GM18511 (cell line): Measurements from ENCODE around the gene SCN3B.

Source experiments
- ATAC-seq: cut with Tn5 transposase; IDR thresholded peaks from one replicate; pipeline ENCODE4 v1.9.1; 2021; ENCODE audit warnings: mild to moderate bottlenecking, moderate library complexity; ENCODE audit not compliant: unreplicated experiment

Gene SCN3B, protein sequence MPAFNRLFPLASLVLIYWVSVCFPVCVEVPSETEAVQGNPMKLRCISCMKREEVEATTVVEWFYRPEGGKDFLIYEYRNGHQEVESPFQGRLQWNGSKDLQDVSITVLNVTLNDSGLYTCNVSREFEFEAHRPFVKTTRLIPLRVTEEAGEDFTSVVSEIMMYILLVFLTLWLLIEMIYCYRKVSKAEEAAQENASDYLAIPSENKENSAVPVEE

DNA sequence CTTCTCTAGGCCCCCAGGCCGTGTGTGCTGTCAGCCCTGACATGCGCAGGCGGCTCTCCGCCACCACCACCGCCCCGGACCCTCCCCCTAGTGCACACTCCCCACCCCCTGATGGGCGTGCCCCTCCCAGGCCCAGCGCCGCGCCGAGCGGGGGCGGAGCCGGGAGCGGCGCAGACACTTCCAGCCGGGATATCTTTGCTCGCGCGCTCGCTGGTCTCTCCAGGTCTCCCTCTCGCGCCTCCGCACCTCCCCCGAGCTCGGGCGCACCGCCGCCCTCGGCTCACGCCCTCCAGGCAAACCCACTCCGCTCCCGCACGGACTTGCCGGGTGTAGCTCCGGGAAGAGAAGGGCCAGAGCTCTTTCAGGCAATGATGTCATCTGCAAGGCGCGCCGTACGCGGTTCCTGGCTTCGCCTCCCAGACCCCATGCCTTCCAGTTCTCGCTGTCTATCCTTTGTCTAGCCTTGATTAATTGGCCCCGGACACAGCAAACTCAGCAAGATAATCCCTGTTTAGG is at the start of gene SCN3B:
Gene SCN3B, minus strand, starts transcription at position 59 of the 516 bp plus-strand sequence. CDS start 823 bp downstream, outside the sequence.
- peak; percentile 67 for ATAC-seq

DNA sequence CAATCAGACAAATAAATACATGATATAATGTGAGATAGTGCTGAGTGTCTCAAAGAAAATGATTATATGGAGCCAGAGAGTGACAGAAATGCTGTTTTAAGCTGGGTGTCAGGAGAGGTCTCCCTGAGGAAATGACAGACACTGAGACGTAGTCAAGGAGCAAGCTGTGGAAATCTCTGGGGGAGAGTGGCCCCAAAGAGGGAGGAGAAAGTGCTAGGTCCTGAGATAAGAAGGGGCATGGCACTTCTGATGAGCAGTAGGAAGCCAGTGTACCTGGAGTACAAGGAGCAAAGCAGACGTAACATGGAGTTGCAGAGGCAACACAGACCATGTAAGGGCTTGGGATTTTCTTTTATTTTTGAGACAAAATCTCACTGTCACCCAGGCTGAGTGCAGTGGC is 48.3 kb upstream of the SCN3B start:
- no peak for ATAC-seq

DNA sequence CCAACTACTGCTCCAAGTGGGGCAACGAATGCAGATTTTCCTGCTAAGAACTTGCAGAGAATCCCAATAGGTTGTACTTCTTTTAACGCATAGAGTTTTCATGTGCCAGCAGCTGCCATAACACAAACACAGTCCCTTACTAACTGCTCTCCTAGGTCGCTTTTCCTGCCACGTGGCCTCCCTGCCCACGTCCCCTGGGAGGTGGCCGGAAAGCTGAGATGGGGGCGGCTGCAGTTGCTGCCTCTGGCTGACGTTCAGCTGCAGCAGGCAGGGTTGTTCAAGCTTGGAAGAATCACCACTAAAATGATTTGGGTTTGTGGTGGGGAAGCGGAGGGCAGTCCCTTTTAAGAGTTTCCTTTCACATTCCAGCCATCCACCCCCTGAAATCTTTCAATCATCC is 47.7 kb upstream of the SCN3B start:
- peak; percentile 67 for ATAC-seq

DNA sequence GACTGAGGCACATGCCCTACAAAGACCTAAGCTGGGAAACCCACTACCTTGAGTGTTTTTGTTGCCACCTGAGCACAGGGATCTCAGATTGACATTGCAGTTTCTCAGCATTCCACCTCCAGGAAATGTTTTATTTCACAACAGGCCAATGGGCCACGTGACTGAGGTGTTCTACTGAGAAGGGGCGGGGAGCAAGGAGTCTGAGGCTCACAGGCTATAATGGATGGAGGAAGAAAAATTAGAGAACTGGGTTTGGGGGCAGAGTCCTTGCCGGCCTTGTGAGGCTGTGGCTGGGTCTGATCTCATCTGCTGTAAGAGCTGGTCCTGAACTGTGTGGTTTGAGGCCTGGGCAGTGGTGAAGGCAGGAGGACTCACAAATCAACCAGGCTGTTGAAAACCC is 46.3 kb upstream of the SCN3B start:
- ATAC-seq, result no peak

DNA sequence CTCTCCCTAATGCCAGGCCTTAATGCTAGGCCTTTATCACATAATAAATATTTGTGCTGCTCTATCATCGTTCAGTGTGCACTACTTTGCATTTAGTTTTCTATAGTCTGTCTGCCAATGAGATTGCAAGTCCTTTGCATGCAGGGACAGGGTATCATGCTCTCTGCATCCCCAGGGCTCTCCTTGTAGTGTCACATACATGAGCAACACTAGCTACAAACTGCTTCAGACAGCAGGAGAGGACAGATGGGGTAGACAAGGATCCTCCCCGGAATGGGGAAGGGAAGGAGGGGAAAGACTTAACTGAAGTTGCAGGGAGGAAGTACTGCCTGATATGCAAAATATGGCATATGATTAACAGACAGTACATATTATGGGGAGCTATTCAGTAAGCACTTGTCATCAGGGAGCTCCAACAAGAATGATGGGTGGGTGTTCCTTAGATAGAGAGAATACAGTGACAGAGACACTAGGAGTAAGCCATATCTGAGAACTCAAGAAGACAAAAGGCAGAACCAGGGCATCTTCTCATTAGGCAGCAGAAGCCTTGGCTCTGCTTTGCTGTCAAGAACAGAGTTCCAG is 44.2 kb upstream of the SCN3B start:
- ATAC-seq, result no peak

DNA sequence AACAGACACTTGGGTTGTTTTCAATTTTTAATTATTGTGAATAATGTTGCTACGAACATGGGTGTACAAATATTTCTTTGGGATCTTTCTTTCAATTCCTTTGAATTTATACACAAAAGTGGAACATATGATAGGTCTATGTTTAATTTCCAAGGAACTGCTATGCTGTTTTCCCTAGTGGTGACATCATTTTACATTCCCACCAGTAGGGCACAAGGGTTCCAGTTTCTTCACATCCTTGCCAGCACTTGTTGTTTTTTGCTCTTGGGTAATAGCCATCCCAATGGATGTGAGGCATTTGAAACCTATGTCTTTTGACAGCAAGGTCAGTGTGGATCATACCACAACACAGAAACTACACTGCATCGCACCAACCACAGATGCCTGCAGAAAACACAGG is 41.8 kb upstream of the SCN3B start:
- no peak for ATAC-seq

DNA sequence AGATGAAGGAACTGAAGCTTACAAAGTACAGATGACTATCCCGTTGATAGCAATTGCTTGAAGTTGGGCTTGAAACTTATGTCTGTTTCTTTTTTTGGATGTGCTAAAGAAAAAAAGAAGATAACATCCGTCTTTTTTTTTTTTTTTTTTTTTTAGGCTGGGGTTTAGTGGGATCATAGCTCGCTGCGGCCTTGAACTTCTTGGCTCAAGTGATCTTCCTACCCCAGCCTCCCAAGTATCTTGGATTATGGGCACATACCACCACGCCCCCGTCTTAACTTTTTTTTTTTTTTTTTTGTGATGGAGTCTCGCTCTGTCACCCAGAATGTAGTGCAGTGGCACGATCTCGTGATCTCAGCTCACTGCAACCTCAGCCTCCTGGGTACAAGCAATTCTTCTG is 40.8 kb upstream of the SCN3B start:
- ATAC-seq, result no peak

DNA sequence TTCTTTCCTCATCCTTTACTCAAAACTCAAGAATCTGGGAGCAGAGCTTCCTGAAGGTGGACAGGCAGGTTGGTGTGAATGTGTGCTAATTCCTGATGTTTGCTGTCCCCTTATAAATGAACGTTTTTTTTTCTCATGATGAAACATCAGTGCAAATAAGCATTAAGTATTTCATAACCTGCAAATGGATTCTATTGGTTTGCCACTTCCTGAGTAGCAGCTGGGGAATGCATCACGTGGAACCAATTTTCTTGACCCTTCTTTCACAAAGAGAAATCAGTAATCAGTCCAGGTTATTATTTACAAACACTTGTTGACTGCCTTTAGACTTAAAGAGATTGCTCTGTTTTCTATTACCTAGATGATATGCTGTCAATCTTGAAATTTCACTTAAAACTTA is 40.1 kb upstream of the SCN3B start:
- no peak for ATAC-seq

DNA sequence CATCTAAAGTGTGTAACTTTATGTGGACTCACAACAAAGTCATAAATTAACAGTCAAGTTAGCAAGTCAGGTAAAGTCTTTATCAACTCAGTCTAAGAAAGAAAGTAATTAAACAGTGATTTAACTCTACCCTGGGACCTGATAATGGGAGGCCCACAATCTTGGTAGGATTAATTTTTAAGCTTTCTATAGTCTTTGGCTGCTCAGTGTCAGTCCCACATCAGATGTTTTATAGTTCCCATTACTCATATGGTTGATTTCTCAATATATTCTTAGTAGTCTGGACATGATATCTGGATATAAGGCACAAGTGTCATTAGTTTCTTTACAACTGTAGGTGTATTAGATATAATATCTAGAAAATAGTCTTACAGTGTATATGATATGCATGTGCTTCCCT is 38.5 kb upstream of the SCN3B start:
- no peak for ATAC-seq

DNA sequence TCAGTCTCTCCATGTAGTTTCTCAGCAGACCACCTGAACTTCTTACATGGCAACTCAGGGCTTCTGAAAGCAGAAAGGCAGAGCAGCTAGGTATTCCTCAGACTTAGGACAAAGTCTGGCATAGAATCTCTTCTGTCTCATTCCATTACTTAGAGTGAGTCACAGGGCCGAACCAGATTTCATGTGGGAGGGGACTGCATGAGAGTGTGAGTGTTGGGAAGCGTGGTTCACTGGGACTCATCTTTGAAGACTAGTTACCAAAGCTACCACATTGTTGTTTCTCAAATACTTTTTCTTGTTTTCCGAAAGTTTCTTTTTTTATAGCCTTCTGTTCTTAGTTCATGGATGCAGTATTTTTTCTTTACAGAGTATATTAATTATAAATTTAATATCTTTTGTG is 36.1 kb upstream of the SCN3B start:
- ATAC-seq, result no peak

DNA sequence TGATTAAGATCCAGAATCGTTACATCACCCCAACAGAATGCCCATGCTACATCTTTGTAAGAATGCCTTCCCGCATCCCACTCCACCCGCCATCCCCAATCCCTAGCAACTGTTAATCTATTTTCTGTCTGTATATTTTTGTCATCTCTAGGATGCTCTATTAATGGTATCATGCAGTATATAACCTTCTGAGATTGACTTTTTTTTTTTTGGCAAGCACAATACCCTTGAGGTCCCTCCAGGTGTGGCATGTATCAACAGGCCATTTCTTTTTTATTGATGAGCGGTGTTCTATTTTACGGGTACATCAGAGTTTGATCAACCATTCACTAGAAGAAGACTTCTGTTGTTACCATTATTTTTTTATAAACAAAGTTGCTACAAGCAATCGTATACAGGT is 30.2 kb upstream of the SCN3B start:
- no peak for ATAC-seq

DNA sequence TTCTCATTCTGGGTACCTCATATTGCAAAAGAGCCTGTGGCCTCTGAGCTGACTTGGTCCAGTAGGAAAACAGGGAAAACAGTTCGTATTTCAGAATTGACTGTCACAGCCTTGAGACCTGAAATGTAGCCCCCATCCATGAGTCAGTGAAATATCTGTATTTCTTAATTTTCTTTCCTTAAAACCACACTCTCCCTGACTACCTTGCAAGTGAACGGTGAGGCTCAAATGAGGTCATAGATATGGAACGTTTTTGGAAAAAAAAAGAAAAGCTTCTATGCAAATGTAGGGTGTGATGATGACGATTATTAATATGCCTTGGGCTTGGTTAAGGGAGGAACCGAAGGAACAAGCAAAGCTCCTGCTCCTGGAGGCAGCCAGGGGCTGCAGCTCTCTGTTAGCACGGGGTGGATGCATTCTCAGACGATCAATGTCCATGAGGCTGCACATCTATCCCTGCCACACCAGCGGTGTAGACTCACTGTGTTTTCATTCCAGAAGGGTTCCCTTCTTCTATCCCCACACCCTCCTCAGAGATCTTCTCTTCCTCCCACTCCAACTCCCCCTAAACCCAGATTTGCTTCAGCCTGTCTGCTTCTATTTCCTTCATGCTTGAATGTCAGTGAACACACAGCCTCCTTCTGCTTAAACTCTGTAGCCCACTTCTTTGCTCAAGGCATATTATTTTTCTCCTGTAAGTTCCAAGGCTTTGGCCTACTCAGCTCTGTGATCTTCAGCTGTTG is 29.2 kb upstream of the SCN3B start:
- ATAC-seq, result no peak

DNA sequence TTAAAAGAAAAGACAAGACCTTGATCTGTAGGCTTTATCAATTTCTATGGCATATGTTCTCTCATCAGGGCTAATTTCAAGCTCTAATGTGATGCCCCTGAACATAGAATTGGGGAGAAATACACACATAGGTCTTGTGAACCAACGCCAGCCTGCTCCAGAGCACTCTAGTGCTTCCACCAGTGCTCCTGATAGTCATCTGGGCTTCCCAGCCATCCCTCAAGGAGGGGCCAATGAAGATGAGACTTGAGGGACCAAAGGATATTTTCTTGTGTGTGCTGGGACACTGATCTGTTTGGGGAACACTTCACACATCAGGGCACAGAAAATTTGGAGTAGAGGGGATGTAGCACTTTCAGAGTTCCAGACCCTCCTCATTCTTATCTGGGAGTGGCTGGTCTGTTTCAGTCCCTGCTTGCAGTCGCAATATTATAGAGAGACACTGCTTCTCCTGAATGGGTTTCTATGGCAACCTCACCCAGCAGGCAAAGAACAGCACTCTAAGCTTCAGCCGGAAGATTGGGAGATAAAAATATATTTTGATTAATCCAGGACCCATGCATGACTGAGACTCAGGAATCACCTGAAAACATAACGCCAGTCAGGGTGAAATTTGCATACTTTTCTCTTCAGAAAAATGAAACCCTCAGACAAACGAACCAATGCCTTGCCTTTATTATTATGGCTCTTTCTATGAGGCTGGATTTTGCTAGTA is 28.4 kb upstream of the SCN3B start:
- ATAC-seq, result no peak

DNA sequence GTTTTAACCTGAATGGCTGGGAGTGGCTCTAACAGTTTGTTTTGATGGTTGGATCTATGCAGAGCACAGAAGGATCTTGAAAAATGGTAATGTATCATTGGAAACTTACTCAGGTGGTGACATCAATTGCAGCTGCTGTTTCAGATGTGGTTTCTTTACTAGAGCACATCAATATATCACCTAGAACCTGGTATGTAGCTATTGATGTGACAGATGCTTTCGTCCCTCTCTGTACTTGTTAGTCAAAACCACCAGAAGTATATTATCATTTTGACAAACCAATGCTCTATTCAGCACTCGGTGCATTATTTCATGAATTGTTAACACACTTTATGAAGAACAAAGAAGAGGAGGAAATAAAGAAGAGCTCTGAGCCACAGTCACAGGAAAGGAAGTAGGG is 26.6 kb upstream of the SCN3B start:
- no peak for ATAC-seq

DNA sequence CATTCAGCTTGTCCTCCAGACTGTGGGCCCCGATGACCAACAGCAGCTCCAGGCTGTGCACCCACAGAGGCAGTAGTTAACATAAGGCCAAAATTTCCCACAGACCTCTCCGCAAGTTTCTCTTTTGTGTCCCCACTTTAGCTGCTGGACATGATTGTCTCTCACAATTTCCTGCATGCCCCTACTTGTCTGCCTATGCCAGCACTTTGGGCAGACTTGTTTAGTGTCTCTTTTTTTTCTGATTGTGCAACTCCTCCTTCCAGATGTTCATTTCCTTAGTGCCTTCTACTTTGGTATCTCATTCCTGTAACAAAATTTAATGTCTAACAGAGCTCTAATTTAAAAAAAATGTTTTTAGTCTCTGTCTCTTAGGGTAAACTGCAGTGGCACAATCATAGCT is 23.8 kb upstream of the SCN3B start:
- no peak for ATAC-seq

DNA sequence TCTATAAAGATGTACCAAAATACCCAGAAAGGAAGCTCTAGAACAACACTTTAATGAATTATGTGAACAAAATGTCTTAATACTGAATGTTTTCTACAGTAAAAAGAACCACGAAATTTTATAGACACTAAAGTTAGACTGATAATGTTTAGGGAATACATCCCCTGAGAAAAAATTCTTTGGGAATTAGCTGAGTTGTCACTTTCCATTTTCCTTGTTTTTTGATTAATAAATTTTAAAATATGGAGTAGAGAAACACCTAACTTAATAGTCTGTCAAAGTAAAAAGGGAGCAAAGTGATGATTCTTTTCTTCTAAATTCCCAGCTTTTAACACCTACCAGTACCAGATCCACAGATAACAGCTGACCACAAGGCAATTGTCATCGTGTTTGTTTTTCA is 23.1 kb upstream of the SCN3B start:
- no peak for ATAC-seq

DNA sequence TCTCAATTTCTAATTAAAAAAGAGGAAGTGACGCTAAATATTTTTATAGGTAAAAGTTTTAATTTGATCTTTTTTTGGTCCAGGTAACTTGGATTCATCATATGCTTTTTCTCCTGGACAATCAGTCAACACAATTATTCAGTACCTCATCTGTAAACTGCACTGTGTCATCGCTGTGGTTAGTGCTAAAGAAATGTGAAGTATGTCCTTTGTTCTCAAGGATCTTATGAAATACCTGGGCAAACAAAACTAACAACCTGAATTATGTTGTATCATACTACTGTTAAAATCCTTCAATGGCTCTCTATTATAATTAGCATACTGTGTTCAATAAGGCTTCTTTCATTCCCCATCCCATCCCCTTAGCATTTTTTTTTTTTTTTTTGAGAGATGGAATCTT is 19.9 kb upstream of the SCN3B start:
- ATAC-seq, result no peak

DNA sequence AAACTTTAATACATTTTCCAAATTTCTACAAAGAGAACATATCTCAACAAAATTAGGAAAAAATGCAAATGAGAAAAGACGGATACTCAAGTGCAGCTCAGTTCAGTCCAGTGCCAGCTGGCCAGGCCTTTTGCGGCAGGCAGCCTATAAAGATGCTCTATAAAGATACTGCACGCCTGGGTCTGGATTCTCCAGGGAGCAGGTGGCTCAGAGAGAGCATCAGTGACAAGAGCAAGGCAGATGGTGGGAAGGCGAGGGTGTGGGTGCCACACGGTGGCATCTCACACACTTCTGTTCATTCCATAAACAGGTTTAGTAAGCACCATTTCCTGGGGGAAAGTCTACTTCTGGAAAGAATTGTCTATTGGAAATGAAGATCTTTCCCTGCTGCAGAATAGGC is 18.1 kb upstream of the SCN3B start:
- no peak for ATAC-seq

DNA sequence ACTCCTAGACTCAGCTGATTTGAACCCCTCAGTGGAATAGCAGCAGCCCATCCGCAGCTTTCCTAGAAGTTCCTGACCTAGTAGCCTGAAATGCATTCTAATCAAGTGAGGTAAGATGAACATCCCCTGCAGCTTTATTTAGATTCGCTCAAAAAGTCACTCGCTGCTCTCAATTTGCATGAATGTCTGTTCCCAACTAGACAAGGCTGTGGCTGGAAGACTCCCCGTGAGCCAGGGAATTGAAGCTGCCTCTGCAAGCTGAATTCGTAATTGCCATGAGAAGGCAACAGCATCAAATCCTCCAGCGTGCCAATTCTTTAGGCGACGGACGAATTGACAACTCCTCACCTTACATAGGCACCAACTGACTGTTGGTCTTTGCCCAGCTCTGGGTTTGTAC is 17.1 kb upstream of the SCN3B start:
- ATAC-seq, result no peak

DNA sequence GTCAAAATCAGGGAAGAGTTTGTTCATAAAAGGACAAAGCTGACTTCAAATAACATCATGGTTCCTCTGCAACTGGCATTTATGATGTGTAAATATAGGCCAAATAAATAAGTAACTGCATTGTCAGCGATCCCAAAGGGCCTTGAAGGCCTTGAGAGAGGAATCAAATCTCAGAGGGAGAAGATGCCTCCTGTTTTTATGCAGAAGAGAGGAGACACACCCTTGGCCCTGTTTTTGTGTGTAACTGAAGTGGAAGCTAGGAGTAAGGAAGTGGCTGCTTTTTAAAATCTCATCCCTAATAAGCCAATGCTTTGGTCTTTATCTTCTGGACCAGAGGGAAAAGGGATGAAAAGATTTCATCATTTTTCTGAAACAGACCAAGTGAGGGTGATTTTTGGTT is 15.7 kb upstream of the SCN3B start:
- ATAC-seq, result no peak

DNA sequence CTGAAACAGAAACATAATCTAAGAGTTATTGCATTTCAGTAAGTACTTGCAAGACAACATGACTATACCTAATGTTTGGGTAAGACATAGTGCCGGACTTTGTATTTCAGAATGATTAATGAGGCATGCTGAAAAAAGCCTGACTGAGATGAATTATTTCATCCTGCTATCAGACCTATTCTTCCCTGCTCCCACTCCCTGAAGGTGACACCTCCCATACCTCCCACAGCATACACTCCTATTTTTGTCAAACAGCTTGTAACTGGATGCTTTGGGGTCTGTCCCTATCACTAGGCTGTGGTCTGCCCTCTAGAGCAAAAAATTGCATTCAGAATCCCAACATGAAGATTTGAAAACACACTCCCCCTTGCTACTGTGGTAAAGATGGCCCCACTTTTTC is 10.9 kb upstream of the SCN3B start:
- no peak for ATAC-seq

DNA sequence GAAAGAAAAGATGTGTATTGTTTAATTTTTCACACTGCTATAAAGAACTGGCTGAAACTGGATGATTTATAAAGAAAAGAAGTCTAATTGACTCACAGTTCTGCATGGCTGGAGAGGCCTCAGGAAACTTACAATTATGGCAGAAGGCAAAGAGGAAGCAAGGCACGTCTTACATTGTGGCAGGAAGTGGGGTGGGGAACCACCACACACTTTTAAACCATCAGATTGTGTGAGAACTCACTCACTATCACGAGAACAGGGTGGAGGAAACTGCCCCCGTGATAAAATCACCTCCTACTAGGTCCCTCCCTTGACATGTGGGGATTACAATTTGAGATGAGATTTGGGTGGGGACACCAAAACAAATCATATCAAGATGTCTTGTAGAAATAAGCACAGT is 5.5 kb upstream of the SCN3B start:
- peak; percentile 92 for ATAC-seq
